H1 (cell line): Measurements from ENCODE around the gene EPHA7. TPM values are rescaled to one million over a fixed set of nuclear protein-coding genes. Genes with fewer than 3 reads are reported as not detected.

Experiments used
- CTCF ChIA-PET: fragments of 300-600 bp; sonication (Branson Sonifier 250); formaldehyde crosslinking; loops from one replicate; lab custom pipeline; 2021; ENCODE audit not compliant: partially characterized antibody; lab: Charles Lee
- POLR2A ChIA-PET: fragments of 300-600 bp; sonication (Branson Sonifier 250); formaldehyde crosslinking; loops from one replicate; lab custom pipeline; 2021; ENCODE audit warnings: inconsistent platforms; ENCODE audit not compliant: partially characterized antibody; lab: Charles Lee
- DNase-seq, 2 experiments: peaks; one replicate each; pipeline versions ENCODE4 v3.0.0 to v3.0.0-alpha.2; 2010 to 2022; ENCODE audit warnings: low spot score in 2 of 2, low read depth in 1 of 2, mixed read lengths in 1 of 2
- FAIRE-seq: peaks from 2 replicates; lab custom pipeline; 2011; peaks lifted over from hg19 to GRCh38; lab: Jason Lieb, UNC
- H2AFZ ChIP-seq: 2 replicates; pipeline ENCODE4 v1.8.1; 2012; ENCODE audit warnings: low read length, inconsistent platforms
- H2AK5ac ChIP-seq: 2 replicates; pipeline ENCODE4 v1.6.1; 2013; ENCODE audit warnings: low read depth, low read length
- H2BK120ac ChIP-seq: replicated peaks from 2 replicates; pipeline ENCODE3; 2013; ENCODE audit warnings: low read depth, low read length, inconsistent platforms
- H2BK12ac ChIP-seq: 2 replicates; pipeline ENCODE4 v1.6.1; 2013; ENCODE audit warnings: low read depth, low read length
- H2BK15ac ChIP-seq: 2 replicates; pipeline ENCODE4 v1.6.1; 2013; ENCODE audit warnings: low read length
- H2BK20ac ChIP-seq: 2 replicates; pipeline ENCODE4 v1.6.1; 2013; ENCODE audit warnings: low read length
- H2BK5ac ChIP-seq: 2 replicates; pipeline ENCODE4 v1.6.1; 2013; ENCODE audit warnings: low read depth, low read length
- H3K14ac ChIP-seq: 2 replicates; pipeline ENCODE4 v1.6.1; 2013; ENCODE audit warnings: inconsistent platforms; ENCODE audit not compliant: insufficient read length
- H3K18ac ChIP-seq: 2 replicates; pipeline ENCODE4 v1.6.1; 2013; ENCODE audit warnings: low read length; ENCODE audit errors: extremely low read depth
- H3K23ac ChIP-seq: 2 replicates; pipeline ENCODE4 v1.6.1; 2013; ENCODE audit warnings: inconsistent platforms; ENCODE audit not compliant: insufficient read length
- H3K23me2 ChIP-seq: 2 replicates; pipeline ENCODE4 v1.6.1; 2013; ENCODE audit warnings: low read depth, low read length
- H3K27ac ChIP-seq: 2 replicates; pipeline ENCODE4 v1.6.1; 2011; ENCODE audit warnings: low read depth, low read length, inconsistent platforms
- H3K27me3 ChIP-seq, 4 experiments: replicated peaks in 1 of 4; 1 replicate in 1 of 4; 2 replicates in 3 of 4; pipeline versions ENCODE4 v1.6.1 to v1.8.1; 2011 to 2013; ENCODE audit warnings: low read length in 3 of 4, mild to moderate bottlenecking in 3 of 4, inconsistent platforms in 2 of 4, mixed read lengths in 2 of 4, moderate library complexity in 1 of 4; ENCODE audit not compliant: control insufficient read depth in 3 of 4, insufficient read depth in 3 of 4; ENCODE audit errors: extremely low read depth in 1 of 4
- H3K36me3 ChIP-seq, 4 experiments: 2 replicates each; pipeline versions ENCODE4 v1.6.1 to v1.8.1; 2011 to 2013; ENCODE audit warnings: mild to moderate bottlenecking in 4 of 4, low read length in 3 of 4, moderate library complexity in 2 of 4, control low read depth in 1 of 4, inconsistent platforms in 1 of 4; ENCODE audit not compliant: insufficient read depth in 4 of 4, control insufficient read depth in 2 of 4
- H3K4ac ChIP-seq: replicated peaks from 2 replicates; pipeline ENCODE3; 2013; ENCODE audit warnings: low read length, low read depth, mixed read lengths, inconsistent platforms; ENCODE audit not compliant: insufficient read length
- H3K4me1 ChIP-seq, 4 experiments: replicated peaks in 1 of 4; 1 replicate in 1 of 4; 2 replicates in 3 of 4; pipeline versions ENCODE4 v1.6.1 to v1.8.1; 2011 to 2013; ENCODE audit warnings: low read length in 3 of 4, inconsistent platforms in 2 of 4, mixed read lengths in 1 of 4; ENCODE audit not compliant: insufficient read depth in 4 of 4, control insufficient read depth in 3 of 4
- H3K4me2 ChIP-seq, 2 experiments: 2 replicates each; pipeline versions ENCODE4 v1.6.1 to v1.8.1; 2011 to 2013; ENCODE audit warnings: low read depth in 2 of 2, low read length in 2 of 2, control low read depth in 1 of 2, inconsistent platforms in 1 of 2, mild to moderate bottlenecking in 1 of 2; ENCODE audit not compliant: insufficient read depth in 1 of 2
- H3K4me3 ChIP-seq, 4 experiments: fragments of 200-600, 300-600 bp in 1 of 4; sonication (generic), shearing (Covaris generic), sonication (Bioruptor Twin) in 1 of 4; 2 replicates each; pipeline versions ENCODE4 v1.5.1 to v1.8.1; 2011 to 2016; ENCODE audit warnings: low read length in 4 of 4, low read depth in 3 of 4, control low read depth in 2 of 4, inconsistent platforms in 2 of 4, mild to moderate bottlenecking in 2 of 4, mixed read lengths in 1 of 4, moderate library complexity in 1 of 4; ENCODE audit not compliant: insufficient read depth in 2 of 4; ENCODE audit errors: extremely low read depth in 1 of 4
- H3K56ac ChIP-seq: replicated peaks from 2 replicates; pipeline ENCODE3; 2013; ENCODE audit warnings: low read depth, mild to moderate bottlenecking, mixed read lengths, low read length, inconsistent platforms; ENCODE audit not compliant: insufficient read length
- H3K79me1 ChIP-seq: 2 replicates; pipeline ENCODE4 v1.6.1; 2013; ENCODE audit warnings: low read depth, low read length, control low read depth
- H3K79me2 ChIP-seq, 2 experiments: 2 replicates each; pipeline versions ENCODE4 v1.6.1 to v1.8.1; 2012 to 2013; ENCODE audit warnings: low read length in 2 of 2, mild to moderate bottlenecking in 2 of 2, inconsistent platforms in 1 of 2; ENCODE audit not compliant: insufficient read depth in 2 of 2, control insufficient read depth in 1 of 2
- H3K9ac ChIP-seq, 4 experiments: replicated peaks in 1 of 4; 1 replicate in 1 of 4; 2 replicates in 3 of 4; pipeline versions ENCODE4 v1.6.1 to v1.8.1; 2011 to 2013; ENCODE audit warnings: low read depth in 3 of 4, low read length in 3 of 4, control low read depth in 2 of 4, mild to moderate bottlenecking in 2 of 4, moderate library complexity in 2 of 4, inconsistent platforms in 1 of 4; ENCODE audit errors: extremely low read depth in 1 of 4
- H3K9me3 ChIP-seq, 2 experiments: 2 replicates each; pipeline versions ENCODE4 v1.6.1 to v1.8.1; 2012 to 2013; ENCODE audit warnings: mild to moderate bottlenecking in 2 of 2, moderate library complexity in 2 of 2, control low read depth in 1 of 2, inconsistent platforms in 1 of 2, low read depth in 1 of 2, low read length in 1 of 2, mixed read lengths in 1 of 2; ENCODE audit not compliant: insufficient read depth in 2 of 2
- H4K20me1 ChIP-seq, 2 experiments: replicated peaks in 1 of 2; 2 replicates each; pipeline versions ENCODE3 to v1.8.1; 2011 to 2013; ENCODE audit warnings: inconsistent platforms in 2 of 2, low read length in 2 of 2, mild to moderate bottlenecking in 1 of 2; ENCODE audit not compliant: insufficient read depth in 2 of 2, control insufficient read depth in 1 of 2
- H4K5ac ChIP-seq: 2 replicates; pipeline ENCODE4 v1.6.1; 2013; ENCODE audit warnings: low read length, low read depth, mixed read lengths, inconsistent platforms; ENCODE audit not compliant: insufficient read length
- H4K8ac ChIP-seq: 2 replicates; pipeline ENCODE4 v1.8.0; 2013; ENCODE audit warnings: mild to moderate bottlenecking, moderate library complexity, low read length, inconsistent platforms; ENCODE audit not compliant: insufficient read depth; ENCODE audit errors: extremely low read depth
- H4K91ac ChIP-seq: replicated peaks from 2 replicates; pipeline ENCODE3; 2013; ENCODE audit warnings: low read length, mixed read lengths, inconsistent platforms; ENCODE audit not compliant: insufficient read length
- ATF2 ChIP-seq: IDR thresholded peaks from 2 replicates; pipeline ENCODE4 v1.6.1; 2012; ENCODE audit warnings: low read length, inconsistent platforms
- BACH1 ChIP-seq: IDR thresholded peaks from 2 replicates; pipeline ENCODE4 v1.6.1; 2012; ENCODE audit warnings: low read length, improper control_type of control experiment
- CTBP2 ChIP-seq: IDR thresholded peaks from 2 replicates; pipeline ENCODE4 v1.7.0; 2011; ENCODE audit warnings: borderline replicate concordance, mild to moderate bottlenecking, moderate library complexity, mixed read lengths, low read length; ENCODE audit not compliant: insufficient read depth, insufficient read length
- EGR1 ChIP-seq: IDR thresholded peaks from 2 replicates; pipeline ENCODE4 v1.6.1; 2011; ENCODE audit warnings: low read depth, low read length, borderline replicate concordance
- EP300 ChIP-seq, 2 experiments: IDR thresholded peaks; 1 replicate in 1 of 2; 2 replicates in 1 of 2; pipeline ENCODE4 v1.6.1; 2011 to 2012; ENCODE audit warnings: low read depth in 2 of 2, low read length in 2 of 2, mild to moderate bottlenecking in 2 of 2, borderline replicate concordance in 1 of 2, inconsistent platforms in 1 of 2, moderate library complexity in 1 of 2
- FOSL1 ChIP-seq: IDR thresholded peaks from 2 replicates; pipeline ENCODE4 v1.6.1; 2011; ENCODE audit warnings: mild to moderate bottlenecking, low read depth, low read length, moderate library complexity; ENCODE audit not compliant: insufficient read depth
- KDM1A ChIP-seq: fragments of 200-600, 300-600 bp; sonication (generic); IDR thresholded peaks from 2 replicates; pipeline ENCODE4 v1.7.1; 2016; ENCODE audit warnings: mild to moderate bottlenecking, low read length, borderline replicate concordance
- MAFK ChIP-seq: IDR thresholded peaks from 2 replicates; pipeline ENCODE4 v1.6.1; 2012; ENCODE audit warnings: low read depth, mild to moderate bottlenecking, improper control_type of control experiment, low read length
- NANOG ChIP-seq: IDR thresholded peaks from 2 replicates; pipeline ENCODE4 v1.6.1; 2011; ENCODE audit warnings: low read length, low read depth, mild to moderate bottlenecking, inconsistent platforms; ENCODE audit not compliant: insufficient read depth, poor library complexity, severe bottlenecking
- POU5F1 ChIP-seq: IDR thresholded peaks from 2 replicates; pipeline ENCODE4 v1.6.1; 2011; ENCODE audit warnings: low read depth, mild to moderate bottlenecking, low read length, moderate library complexity
- SP4 ChIP-seq: IDR thresholded peaks from 2 replicates; pipeline ENCODE4 v1.6.1; 2012; ENCODE audit warnings: low read length, inconsistent platforms
- TBP ChIP-seq: IDR thresholded peaks from 2 replicates; pipeline ENCODE4 v1.6.1; 2011; ENCODE audit warnings: low read depth, low read length, improper control_type of control experiment
- WGBS, 2 experiments: shearing (Covaris generic) in 1 of 2; methylation state at CpG; one replicate each; pipeline versions ENCODE4 v1.1.6 to v1.1.7; 2013 to 2015; ENCODE audit warnings: low lambda C conversion rate in 2 of 2, mixed read lengths in 2 of 2, inconsistent platforms in 1 of 2, low coverage in 1 of 2, missing lambda C conversion rate in 1 of 2; ENCODE audit not compliant: insufficient replicate concordance in 2 of 2, insufficient coverage in 1 of 2, insufficient read length in 1 of 2; ENCODE audit errors: extremely low coverage in 1 of 2, missing lambda C conversion rate in 1 of 2; 5-methylcytosine and 5-hydroxymethylcytosine counted together
- polyA plus RNA-seq, 7 experiments: library from polyadenylated mRNA; depleted of rRNA in 3 of 7; stranded (reverse) in 5 of 7; unstranded in 2 of 7; fragments of >200 nt in 5 of 7; fragments of 200-250 nt in 2 of 7; gene quantifications; 1 replicate in 5 of 7; 2 replicates in 1 of 7; 4 replicates in 1 of 7; pipeline versions ENCODE4 v1.2.1 to v1.2.3, GENCODE V29; 2011 to 2013; ENCODE audit warnings: missing spikeins in 2 of 7, mixed read lengths in 2 of 7
- total RNA-seq: library from RNA; stranded (reverse); fragmentation: NEBNext Ultra II Directional; extraction: Animal tissue kit (Norgen Biotek cat#: 25700); gene quantifications from 2 replicates; pipeline ENCODE4 v1.2.1, GENCODE V29; 2021

Gene EPHA7
- total and polyA plus RNA-seq, 2 of the 8 experiments (the other 6 are each of a cell fraction or from before 2014, with no cell fraction given) = 1.3 to 6.8 TPM

- no peak overlapping the region for H4K91ac ChIP-seq
- H2BK5ac ChIP-seq = no peak overlapping the region
- no peaks in the 10 kb centered on the region; the same call in 1 of the 2 replicates for H3K79me1 ChIP-seq
- H2BK15ac ChIP-seq = no peak overlapping the region
- no peak overlapping the region for H3K14ac ChIP-seq
- H3K4me3 ChIP-seq = no peak overlapping the region
- no peak overlapping the region for H4K8ac ChIP-seq
- H3K79me2 ChIP-seq = no peaks in the 10 kb centered on the region
- DNase-seq (no peak), FAIRE-seq (no peak)
- no peaks in the 10 kb centered on the region for H3K9me3 ChIP-seq
- no peak overlapping the region for H2BK120ac ChIP-seq
- H3K27me3 ChIP-seq = no peaks in the 10 kb centered on the region
- H3K23me2 ChIP-seq = no peaks in the 10 kb centered on the region
- CTCF ChIA-PET = interaction anchor here (0.9 kb wide), 1 partner anchor 16 kb away, joined by 3 read pairs; no protein-coding TSS in a partner anchor
- no peak overlapping the region for H3K4ac ChIP-seq
- no peak overlapping the region for H3K9ac ChIP-seq
- POLR2A ChIA-PET = no interaction called here
- WGBS, 2 experiments = 82% methylated on average over 2 of the region's 2 CpGs; no CpG with 5 or more reads in 1 of the 2 experiments
- H3K36me3 ChIP-seq = no peaks in the 10 kb centered on the region
- H4K5ac ChIP-seq = no peak overlapping the region
- H2BK20ac ChIP-seq = no peak overlapping the region
- H3K23ac ChIP-seq = no peak overlapping the region
- no peak overlapping the region for H3K4me2 ChIP-seq
- H3K27ac ChIP-seq = no peak overlapping the region
- H3K4me1 ChIP-seq = no peaks in the 10 kb centered on the region
- no peak overlapping the region for H2AK5ac ChIP-seq
- TF ChIP-seq KDM1A = no peak
- TF ChIP-seq NANOG = no peak
- TF ChIP-seq TBP = no peak
- no peak for TF ChIP-seq EP300 (IDR thresholded peaks at IDR 0.05; ENCODE audit: borderline replicate concordance in 1 of 2, low read depth in 2 of 2, low read length in 2 of 2)
- TF ChIP-seq CTBP2 = no peak
- TF ChIP-seq BACH1 = no peak
- no peak for TF ChIP-seq ATF2
- no peak for TF ChIP-seq POU5F1
- no peak for TF ChIP-seq MAFK
- TF ChIP-seq EGR1 = no peak
- TF ChIP-seq SP4 = no peak
- no peak for TF ChIP-seq FOSL1
- TF ChIP-seq, all 59 proteins: peak for 0
- Histone ChIP-seq H4K20me1 (no peaks in the 10 kb centered on the region), H2AFZ (no peak overlapping the region), H3K56ac (no peak overlapping the region), H2BK12ac (no peak overlapping the region), H3K18ac (no peak overlapping the region)
These were observed 45.9 kb downstream of the EPHA7 start for GRCh38 chr6:93373445-93373844.
